Activated T-cell treated with anti-CD3 and anti-CD28 coated beads, Interleukin-2, amount 50 U/mL, for 24 hours (primary cell): ENCODE data around the gene SLC26A8.
"Not testable (repeated sequence)": the region's sequence is repeated elsewhere in the genome, so short reads cannot be mapped to it uniquely, and the experiment has no call there.

Experiments used
- DNase-seq: peaks from one replicate; pipeline ENCODE4 v3.0.0-alpha.2; 2020
- H3K27ac Mint-ChIP-seq: 2 replicates; pipeline ENCODE4 v1.8.0; 2020; ENCODE audit warnings: mild to moderate bottlenecking, mixed read lengths
- H3K27me3 Mint-ChIP-seq: 2 replicates; pipeline ENCODE4 v1.8.0; 2020; ENCODE audit warnings: mixed read lengths
- H3K36me3 Mint-ChIP-seq: 2 replicates; pipeline ENCODE4 v1.8.0; 2020; ENCODE audit warnings: low read depth, mixed read lengths
- H3K4me1 Mint-ChIP-seq: 2 replicates; pipeline ENCODE4 v1.8.0; 2020; ENCODE audit warnings: low read depth, mixed read lengths
- H3K4me3 Mint-ChIP-seq: 2 replicates; pipeline ENCODE4 v1.8.0; 2020; ENCODE audit warnings: mild to moderate bottlenecking, moderate library complexity, mixed read lengths
- H3K9me3 Mint-ChIP-seq: 2 replicates; pipeline ENCODE4 v1.8.0; 2020; ENCODE audit warnings: mixed read lengths

The SLC26A8 gene

DNA sequence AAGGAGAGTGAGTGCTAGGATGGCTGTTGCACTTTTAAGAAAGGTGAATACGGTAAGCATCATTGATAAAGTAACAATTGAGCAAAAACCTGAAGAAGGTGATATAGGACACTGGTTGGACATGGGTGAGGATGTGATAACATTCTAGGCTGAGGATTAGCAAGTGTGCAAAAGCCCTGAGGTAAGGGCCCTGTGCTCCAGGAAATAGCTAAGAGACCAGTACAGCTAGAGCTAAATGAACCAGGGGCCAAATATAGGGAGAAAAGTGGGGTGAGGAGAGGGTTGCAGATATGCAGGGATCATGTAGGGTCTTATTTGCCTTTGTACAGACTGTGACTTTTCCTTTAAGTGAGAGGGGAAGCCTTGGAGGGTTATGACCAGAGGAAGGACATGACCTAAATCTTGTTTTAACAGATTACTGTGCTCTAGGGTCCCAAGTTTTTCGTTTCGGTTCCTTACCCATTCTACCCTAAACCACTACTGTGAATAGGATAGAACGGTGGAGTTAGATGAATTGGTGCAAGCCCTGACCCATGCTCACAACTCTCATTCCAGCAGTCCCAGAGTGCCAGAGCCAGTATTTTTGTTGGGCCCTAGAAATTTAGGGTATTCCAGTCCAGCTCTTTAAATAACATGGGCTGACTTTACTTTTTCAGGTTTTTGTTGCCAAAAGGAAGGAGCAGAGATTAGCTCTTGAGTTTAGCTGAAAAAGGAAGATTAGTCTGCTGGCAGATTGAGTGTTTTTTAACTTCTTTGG, 13.9 kb upstream of the SLC26A8 start:
- Mint-ChIP-seq H3K4me3 (no peak overlapping the region), H3K36me3 (peaks cover 28% of the 10 kb centered on the region), H3K9me3 (no peaks in the 10 kb centered on the region), H3K27me3 (no peaks in the 10 kb centered on the region), H3K4me1 (peaks cover 80% of the 10 kb centered on the region), H3K27ac (peak overlapping the region; percentile 41)
- DNase-seq, result no peak

DNA sequence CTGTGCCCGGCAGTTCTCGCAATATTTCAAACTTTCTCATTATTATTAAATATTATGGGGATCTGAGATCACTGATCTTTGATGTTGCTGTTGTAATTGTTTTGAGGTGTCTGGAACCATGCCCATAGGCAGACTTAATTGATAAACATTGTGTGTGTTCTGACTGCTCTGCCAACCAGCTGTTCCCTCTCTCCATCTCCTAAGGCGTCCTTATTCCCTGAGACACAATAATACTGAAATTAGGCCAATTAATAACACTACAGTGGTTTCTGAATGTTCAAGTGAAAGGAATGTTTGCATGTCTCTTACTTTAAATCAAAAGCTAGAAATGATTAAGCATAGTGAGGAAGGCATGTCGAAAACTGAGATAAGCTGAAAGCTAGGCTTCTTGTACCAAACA, 10.8 kb upstream of the SLC26A8 start:
- H3K27me3 Mint-ChIP-seq, result no peaks in the 10 kb centered on the region
- H3K27ac Mint-ChIP-seq, result peak overlapping the region; percentile 70
- H3K9me3 Mint-ChIP-seq, result no peaks in the 10 kb centered on the region
- H3K4me1 Mint-ChIP-seq, result peaks cover 78% of the 10 kb centered on the region
- peaks cover 28% of the 10 kb centered on the region for H3K36me3 Mint-ChIP-seq
- no peak for DNase-seq
- H3K4me3 Mint-ChIP-seq, result no peak overlapping the region

DNA sequence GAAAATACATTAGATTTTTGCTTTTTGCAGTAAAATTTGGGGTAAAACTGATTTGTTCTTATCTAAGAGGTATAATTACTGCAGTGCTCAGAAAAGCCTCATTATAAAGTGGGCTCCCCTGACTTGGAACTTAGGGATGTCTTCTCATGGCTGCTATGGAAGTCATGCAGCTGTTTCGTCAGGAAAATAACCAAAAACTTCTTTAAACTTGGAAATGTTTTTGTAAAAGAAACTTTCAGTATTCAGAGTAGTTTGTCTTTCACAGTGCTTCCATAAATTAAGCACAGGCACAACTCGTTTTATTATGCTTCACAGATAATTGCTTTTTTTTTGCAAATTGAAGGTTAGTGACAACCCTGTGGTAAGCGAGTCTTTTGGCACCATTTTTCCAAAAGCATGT, 10.0 kb upstream of the SLC26A8 start:
- H3K36me3 Mint-ChIP-seq, result peaks cover 32% of the 10 kb centered on the region

DNA sequence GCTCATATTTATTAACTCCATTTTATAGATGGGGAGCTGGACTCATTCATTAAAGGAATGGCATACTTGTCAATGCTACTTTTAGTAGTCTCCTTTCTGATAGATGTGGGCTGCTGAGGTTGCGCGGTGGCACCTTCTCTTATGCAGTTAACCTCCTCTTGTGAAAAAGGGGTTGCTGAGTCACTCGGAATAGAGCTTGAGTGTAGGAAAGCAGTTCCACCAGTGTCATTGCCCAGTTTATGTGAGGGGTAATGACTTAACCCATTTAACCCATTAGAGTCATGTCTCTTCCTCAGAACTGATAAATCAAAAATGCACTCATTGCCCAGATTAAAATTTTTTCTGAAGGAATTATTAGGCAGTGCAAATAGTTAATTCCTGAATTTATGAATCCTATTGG, 9.5 kb upstream of the SLC26A8 start:
- H3K4me3 Mint-ChIP-seq, result peak overlapping the region; percentile 12
- no peaks in the 10 kb centered on the region for H3K27me3 Mint-ChIP-seq
- H3K9me3 Mint-ChIP-seq, result no peaks in the 10 kb centered on the region
- peaks cover 37% of the 10 kb centered on the region for H3K36me3 Mint-ChIP-seq
- H3K4me1 Mint-ChIP-seq, result peaks cover 76% of the 10 kb centered on the region
- peak overlapping the region; percentile 45 for H3K27ac Mint-ChIP-seq
- DNase-seq, result peak; percentile 50

More for the DNA sequence above, 10.0 kb upstream of the SLC26A8 start:
- no peak overlapping the region for H3K27ac Mint-ChIP-seq
- H3K4me3 Mint-ChIP-seq, result no peak overlapping the region
- H3K9me3 Mint-ChIP-seq, result no peaks in the 10 kb centered on the region
- no peaks in the 10 kb centered on the region for H3K27me3 Mint-ChIP-seq
- H3K4me1 Mint-ChIP-seq, result peaks cover 77% of the 10 kb centered on the region
- DNase-seq, result no peak

DNA sequence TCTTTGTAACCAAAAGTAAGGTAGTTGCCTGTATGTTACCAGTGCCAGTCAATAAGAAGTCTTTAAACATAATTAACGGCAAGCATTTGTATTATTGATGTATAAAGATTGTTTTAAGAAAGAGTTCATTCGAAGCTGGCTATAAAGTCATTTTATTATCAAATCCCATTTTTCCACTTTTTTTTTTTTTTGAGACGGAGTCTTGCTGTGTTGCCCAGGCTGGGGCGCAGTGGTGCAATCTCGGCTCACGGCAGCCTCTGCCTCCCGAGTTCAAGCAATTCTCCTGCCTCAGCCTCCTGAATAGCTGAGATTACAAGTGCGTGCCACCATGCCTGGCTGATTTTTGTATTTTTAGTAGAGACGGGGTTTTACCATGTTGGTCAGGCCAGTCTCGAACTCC, 8.7 kb upstream of the SLC26A8 start:
- Mint-ChIP-seq H3K36me3 (peaks cover 45% of the 10 kb centered on the region), H3K4me1 (peaks cover 69% of the 10 kb centered on the region)
- H3K27ac Mint-ChIP-seq, H3K27me3 Mint-ChIP-seq, H3K4me3 Mint-ChIP-seq, DNase-seq, H3K9me3 Mint-ChIP-seq: not testable (repeated sequence)

DNA sequence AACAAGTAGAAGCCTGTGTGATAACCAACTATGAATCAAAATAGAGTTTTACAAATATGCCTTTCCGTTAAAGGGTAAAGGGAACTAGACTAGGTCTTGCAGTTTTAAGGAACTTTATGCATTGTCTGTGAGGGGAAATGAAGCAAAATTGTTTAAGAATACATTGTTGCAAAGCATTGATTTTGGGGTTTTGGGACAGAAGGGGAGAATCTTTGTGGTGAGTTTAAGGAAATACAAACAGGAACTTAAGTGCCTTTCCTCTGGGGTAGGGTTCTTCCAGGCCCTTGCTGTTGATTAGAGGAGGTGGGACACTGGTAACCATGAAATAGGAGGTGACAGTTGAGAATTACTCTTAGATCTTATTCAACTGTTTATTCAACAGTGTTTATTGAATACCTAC, 7.8 kb upstream of the SLC26A8 start:
- peaks cover 45% of the 10 kb centered on the region for H3K36me3 Mint-ChIP-seq
- DNase-seq, result no peak
- H3K9me3 Mint-ChIP-seq, result no peaks in the 10 kb centered on the region
- H3K4me1 Mint-ChIP-seq, result peaks cover 63% of the 10 kb centered on the region
- H3K27me3 Mint-ChIP-seq, result no peaks in the 10 kb centered on the region
- no peak overlapping the region for H3K4me3 Mint-ChIP-seq
- no peak overlapping the region for H3K27ac Mint-ChIP-seq

DNA sequence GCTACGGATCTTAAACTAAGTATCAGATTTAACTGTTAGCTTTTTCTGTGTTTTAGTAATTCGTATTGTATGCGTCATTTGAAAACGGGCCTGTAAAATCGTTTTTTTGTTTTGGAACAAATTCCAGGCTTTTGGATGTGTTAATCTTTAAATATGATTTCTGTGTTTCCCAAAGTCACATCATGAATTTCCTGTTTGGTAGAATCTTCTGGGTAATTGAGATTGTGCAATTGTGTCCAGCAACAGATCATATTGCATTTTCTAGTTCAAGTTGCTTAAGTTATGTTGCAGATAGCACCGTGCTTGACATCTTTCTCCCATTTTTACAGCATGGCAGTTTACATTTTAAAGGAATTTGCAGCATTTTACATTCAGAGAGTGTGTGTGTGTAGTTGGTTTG, 5.0 kb upstream of the SLC26A8 start:
- Mint-ChIP-seq H3K27ac (peak overlapping the region; percentile 98), H3K36me3 (peaks cover 31% of the 10 kb centered on the region), H3K9me3 (no peaks in the 10 kb centered on the region), H3K27me3 (peaks cover 11% of the 10 kb centered on the region), H3K4me1 (peaks cover 49% of the 10 kb centered on the region), H3K4me3 (peak overlapping the region; percentile 95)
- DNase-seq, result no peak

DNA sequence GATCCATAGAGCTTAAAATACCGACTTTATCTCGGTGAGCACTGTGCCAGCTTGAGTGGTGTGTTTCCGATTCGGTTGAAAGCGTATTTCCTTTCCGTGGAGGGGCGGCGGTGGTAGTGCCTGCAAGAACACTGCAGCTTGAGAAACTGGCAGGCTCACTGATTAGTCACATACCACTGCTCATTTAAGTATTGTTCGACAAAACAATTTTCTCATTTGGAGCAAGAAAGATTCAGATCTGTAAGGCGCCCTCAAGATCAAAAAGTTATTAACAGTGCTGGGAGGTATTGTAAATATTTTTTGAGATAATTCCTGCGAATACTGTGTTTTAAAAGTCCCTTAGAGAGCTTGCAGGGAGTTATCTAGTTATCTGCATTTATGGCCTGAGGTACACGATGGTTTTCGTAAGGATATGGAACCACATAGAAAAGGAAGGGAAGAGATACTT, 4.5 kb upstream of the SLC26A8 start:
- Mint-ChIP-seq H3K27ac (peak overlapping the region; percentile 98), H3K4me1 (peaks cover 46% of the 10 kb centered on the region), H3K4me3 (peak overlapping the region; percentile 95), H3K36me3 (peaks cover 27% of the 10 kb centered on the region), H3K27me3 (peaks cover 14% of the 10 kb centered on the region), H3K9me3 (no peaks in the 10 kb centered on the region)
- DNase-seq, result peak; percentile 75

DNA sequence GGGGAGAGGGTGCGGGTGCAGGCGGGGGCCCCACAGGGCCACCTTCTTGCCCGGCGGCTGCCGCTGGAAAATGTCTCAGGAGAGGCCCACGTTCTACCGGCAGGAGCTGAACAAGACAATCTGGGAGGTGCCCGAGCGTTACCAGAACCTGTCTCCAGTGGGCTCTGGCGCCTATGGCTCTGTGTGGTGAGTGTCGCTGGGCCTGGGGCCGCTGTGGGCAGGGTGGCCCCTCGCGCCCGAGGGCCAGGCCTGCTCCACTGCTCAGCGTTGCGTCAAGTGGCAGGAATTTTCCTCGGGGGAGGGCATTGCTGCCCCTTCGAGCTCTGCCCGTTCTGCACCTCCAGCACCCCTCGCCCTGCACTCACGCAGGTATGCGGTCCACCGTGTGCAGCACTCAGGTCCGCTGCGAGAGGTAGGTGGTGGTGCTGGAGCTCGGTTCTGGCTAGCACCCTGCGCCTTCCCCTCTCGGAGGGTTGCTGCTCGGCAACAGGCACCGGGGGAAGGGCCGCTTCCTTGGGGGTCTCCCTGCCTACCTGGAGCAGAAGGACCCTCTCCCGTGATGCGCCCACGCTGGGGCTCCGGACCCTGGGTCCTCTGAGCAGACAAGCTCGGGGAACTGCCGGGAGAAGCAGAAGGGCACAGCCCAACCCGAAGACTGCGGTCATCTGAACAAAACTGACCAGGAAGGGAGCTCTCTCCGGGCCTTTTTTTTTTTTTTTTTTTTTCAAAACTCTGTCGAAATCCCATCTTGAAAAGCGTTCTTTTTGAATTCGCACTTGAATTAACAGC, 3.8 kb upstream of the SLC26A8 start:
- Mint-ChIP-seq H3K4me1 (peaks cover 43% of the 10 kb centered on the region), H3K4me3 (peak overlapping the region; percentile 95)

DNA sequence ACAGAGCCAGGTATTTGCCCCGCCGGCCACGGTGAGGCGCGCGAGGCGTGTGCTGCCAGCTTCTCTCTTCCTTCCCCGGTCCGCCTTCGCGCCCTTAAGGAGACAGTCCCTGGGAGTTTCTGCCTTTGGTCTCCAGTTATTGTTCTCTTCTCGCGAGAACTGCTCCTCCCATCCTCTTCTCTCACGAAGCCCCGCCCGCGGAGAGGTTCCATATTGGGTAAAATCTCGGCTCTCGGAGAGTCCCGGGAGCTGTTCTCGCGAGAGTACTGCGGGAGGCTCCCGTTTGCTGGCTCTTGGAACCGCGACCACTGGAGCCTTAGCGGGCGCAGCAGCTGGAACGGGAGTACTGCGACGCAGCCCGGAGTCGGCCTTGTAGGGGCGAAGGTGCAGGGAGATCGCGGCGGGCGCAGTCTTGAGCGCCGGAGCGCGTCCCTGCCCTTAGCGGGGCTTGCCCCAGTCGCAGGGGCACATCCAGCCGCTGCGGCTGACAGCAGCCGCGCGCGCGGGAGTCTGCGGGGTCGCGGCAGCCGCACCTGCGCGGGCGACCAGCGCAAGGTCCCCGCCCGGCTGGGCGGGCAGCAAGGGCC, 3.2 kb upstream of the SLC26A8 start, which contains the start of gene MAPK14:
MAPK14 (plus strand) TSS at position 308 of the 587 bp plus-strand sequence. CDS start 350 bp downstream, outside the sequence.
- Mint-ChIP-seq H3K9me3 (no peaks in the 10 kb centered on the region), H3K27me3 (peaks cover 23% of the 10 kb centered on the region), H3K36me3 (peaks cover 27% of the 10 kb centered on the region), H3K4me1 (peaks cover 37% of the 10 kb centered on the region), H3K27ac (peak within 1 kb of the TSS; percentile 98), H3K4me3 (peak within 1 kb of the TSS; percentile 95)
- DNase-seq, result peak; percentile 97

More for the DNA sequence above, 3.8 kb upstream of the SLC26A8 start:
- Mint-ChIP-seq H3K27me3 (peaks cover 19% of the 10 kb centered on the region), H3K27ac (peak overlapping the region; percentile 98), H3K9me3 (no peaks in the 10 kb centered on the region), H3K36me3 (peaks cover 27% of the 10 kb centered on the region)
- DNase-seq, result peak; percentile 69

DNA sequence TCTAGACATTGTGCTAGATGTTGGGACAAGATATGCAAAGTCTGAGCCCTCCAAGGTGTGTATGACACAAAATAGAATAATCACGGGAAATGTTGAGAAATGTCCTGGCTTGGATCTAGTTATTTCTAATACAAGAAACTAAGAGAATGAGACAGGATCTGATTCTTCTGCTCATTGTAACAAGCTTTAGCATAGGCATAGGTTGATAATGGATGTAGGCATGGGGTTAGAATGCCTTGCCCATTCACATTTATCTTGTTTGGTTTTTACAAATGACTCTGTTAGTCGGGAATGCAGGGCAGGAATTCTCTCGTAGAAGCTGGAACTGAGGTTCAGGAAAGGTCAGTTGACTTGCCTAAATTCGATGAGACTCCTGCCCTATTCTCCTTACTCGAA, 1.5 kb upstream of the SLC26A8 start:
- no peak for DNase-seq
- H3K27ac Mint-ChIP-seq, result no peak overlapping the region
- H3K4me1 Mint-ChIP-seq, result peaks cover 24% of the 10 kb centered on the region
- no peak overlapping the region for H3K4me3 Mint-ChIP-seq
- H3K27me3 Mint-ChIP-seq, result peaks cover 28% of the 10 kb centered on the region
- H3K9me3 Mint-ChIP-seq, result no peaks in the 10 kb centered on the region
- peaks cover 22% of the 10 kb centered on the region for H3K36me3 Mint-ChIP-seq

DNA sequence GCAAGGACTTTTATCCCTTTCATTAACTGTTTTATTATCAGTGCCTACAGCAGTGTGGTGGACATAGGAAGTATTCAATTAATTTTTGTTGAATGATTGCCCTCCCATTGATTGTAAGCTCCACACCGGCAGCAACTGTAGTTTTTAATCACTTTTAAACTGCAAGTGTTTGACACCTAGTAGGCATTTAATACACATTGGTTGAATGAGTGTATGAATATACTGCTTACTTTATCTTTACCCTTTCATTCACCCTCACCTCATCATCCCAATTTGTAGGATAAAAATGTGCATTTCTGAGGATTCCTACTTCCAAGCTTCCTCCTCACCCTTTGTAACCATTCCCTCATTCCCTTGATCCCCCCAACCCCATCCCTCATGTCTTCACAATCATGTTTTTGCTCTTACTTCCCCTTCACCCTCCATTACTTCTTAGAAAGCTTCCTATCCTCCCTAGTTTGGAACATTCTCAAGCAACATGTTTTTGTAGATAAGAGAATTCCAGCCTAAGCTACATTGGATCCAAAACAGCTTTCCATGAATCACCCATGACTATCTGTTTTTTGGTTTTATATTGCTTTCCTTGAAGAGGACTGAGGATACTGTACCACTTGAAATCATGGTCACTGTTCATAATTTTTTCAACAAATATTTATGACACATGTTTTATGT, 955 bp upstream of the SLC26A8 start:
- H3K36me3 Mint-ChIP-seq, result peaks cover 19% of the 10 kb centered on the region
- H3K4me1 Mint-ChIP-seq, result peaks cover 20% of the 10 kb centered on the region
- no peak overlapping the region for H3K27ac Mint-ChIP-seq
- no peak for DNase-seq
- H3K4me3 Mint-ChIP-seq, result no peak overlapping the region
- H3K27me3 Mint-ChIP-seq, result peaks cover 28% of the 10 kb centered on the region
- no peaks in the 10 kb centered on the region for H3K9me3 Mint-ChIP-seq

DNA sequence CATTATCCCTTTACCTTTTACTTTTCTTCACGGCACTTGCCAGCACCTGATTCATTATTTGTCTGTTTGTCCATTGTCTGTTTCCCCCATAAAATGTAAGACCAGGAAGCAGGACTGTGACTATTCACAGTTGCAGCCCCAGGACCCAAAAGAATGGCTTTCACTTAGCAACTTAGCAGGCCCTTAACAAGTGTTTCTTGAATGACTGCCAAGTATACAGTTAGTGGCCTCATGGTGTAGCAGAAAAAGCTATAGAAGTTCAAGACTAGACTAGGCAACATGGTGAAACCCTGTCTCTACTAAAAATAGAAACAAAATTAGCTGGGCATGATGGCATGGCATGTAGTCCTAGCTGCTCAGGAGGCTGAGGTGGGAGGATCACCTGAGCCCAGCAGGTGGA, 4.3 kb downstream of the SLC26A8 start:
- H3K36me3 Mint-ChIP-seq, result no peaks in the 10 kb centered on the region
- no peak overlapping the region for H3K27ac Mint-ChIP-seq
- H3K4me3 Mint-ChIP-seq, result no peak overlapping the region

DNA sequence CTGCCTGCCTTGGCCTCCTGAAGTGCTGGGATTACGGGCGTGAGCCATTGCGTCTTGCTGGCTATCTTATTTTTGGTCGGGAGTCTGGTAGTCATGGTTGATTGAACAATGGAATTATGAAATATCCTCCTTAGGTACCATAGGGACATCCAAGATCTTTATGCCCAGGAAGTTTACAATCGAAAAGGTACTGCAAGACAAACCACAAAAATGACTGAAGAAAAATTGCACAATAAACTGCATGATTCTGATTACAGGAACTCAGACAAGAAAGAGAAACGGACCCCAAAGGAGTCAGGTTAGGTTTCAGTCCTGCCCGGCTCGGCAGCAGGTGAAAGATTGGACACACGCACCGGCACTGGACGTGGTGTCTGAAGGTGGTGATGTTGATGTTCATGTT, 5.3 kb downstream of the SLC26A8 start:
- Mint-ChIP-seq H3K4me1 (peaks cover 5% of the 10 kb centered on the region), H3K9me3 (no peaks in the 10 kb centered on the region), H3K27ac (no peak overlapping the region), H3K27me3 (peaks cover 16% of the 10 kb centered on the region), H3K4me3 (no peak overlapping the region), H3K36me3 (no peaks in the 10 kb centered on the region)
- no peak for DNase-seq

More for the DNA sequence above, 4.3 kb downstream of the SLC26A8 start:
- H3K4me1 Mint-ChIP-seq, result peaks cover 5% of the 10 kb centered on the region
- no peak for DNase-seq
- no peaks in the 10 kb centered on the region for H3K9me3 Mint-ChIP-seq
- peaks cover 22% of the 10 kb centered on the region for H3K27me3 Mint-ChIP-seq
